Endothelial cell of umbilical vein (primary cell): Measurements from ENCODE around the gene CACNA1B. TPM values are rescaled to one million over a fixed set of nuclear protein-coding genes. Genes with fewer than 3 reads are reported as not detected.

Experiments used
- BruUV-seq: library from RNA; stranded (reverse); fragments of 400-500 nt; replicated peaks from 2 replicates; lab custom pipeline; 2021; lab: Mats Ljungman, UMichigan
- CTCF ChIA-PET: fragments of 300-600, 350-600 bp; sonication (Branson Sonifier 250); formaldehyde crosslinking; loops from one replicate; lab custom pipeline; 2021; ENCODE audit warnings: antibody characterized with exemption, inconsistent platforms; lab: Charles Lee
- POLR2A ChIA-PET: fragments of 300-600, 350-600 bp; sonication (Branson Sonifier 250); formaldehyde crosslinking; loops from one replicate; lab custom pipeline; 2021; ENCODE audit warnings: antibody characterized with exemption, inconsistent platforms; lab: Charles Lee
- DNase-seq: peaks from one replicate; pipeline ENCODE4 v3.0.0-alpha.2; 2011; ENCODE audit warnings: low read depth, low spot score
- FAIRE-seq: peaks from 2 replicates; lab custom pipeline; 2011; peaks lifted over from hg19 to GRCh38; lab: Jason Lieb, UNC
- H2AFZ ChIP-seq: 2 replicates; pipeline ENCODE4 v1.6.0; 2012; ENCODE audit warnings: low read depth, low read length, control low read depth, inconsistent platforms
- H3K27ac ChIP-seq: 2 replicates; pipeline ENCODE4 v1.5.1; 2011; ENCODE audit warnings: low read depth, mild to moderate bottlenecking, control low read depth, low read length, moderate library complexity; ENCODE audit not compliant: insufficient read depth
- H3K27me3 ChIP-seq, 2 experiments: 2 replicates each; pipeline versions ENCODE4 v1.6.0 to v1.6.1; 2011; ENCODE audit warnings: low read length in 2 of 2, mixed read lengths in 1 of 2; ENCODE audit not compliant: control insufficient read depth in 2 of 2, insufficient read depth in 2 of 2
- H3K36me3 ChIP-seq, 2 experiments: 2 replicates in 1 of 2; 3 replicates in 1 of 2; pipeline ENCODE4 v1.5.1; 2011; ENCODE audit warnings: low read length in 2 of 2, mild to moderate bottlenecking in 1 of 2, moderate library complexity in 1 of 2; ENCODE audit not compliant: control insufficient read depth in 2 of 2, insufficient read depth in 2 of 2; ENCODE audit errors: extremely low read depth in 1 of 2
- H3K4me1 ChIP-seq: 3 replicates; pipeline ENCODE4 v1.5.1; 2011; ENCODE audit warnings: mild to moderate bottlenecking, low read length; ENCODE audit not compliant: control insufficient read depth, insufficient read depth; ENCODE audit errors: extremely low read depth
- H3K4me2 ChIP-seq: 2 replicates; pipeline ENCODE4 v1.6.1; 2011; ENCODE audit warnings: low read length, control low read depth, mixed read lengths; ENCODE audit not compliant: insufficient read depth
- H3K4me3 ChIP-seq, 3 experiments: fragments of 200-600 bp in 1 of 3; sonication (generic), shearing (Covaris generic) in 1 of 3; replicated peaks in 1 of 3; 2 replicates each; pipeline ENCODE4 v1.5.1; 2011 to 2016; ENCODE audit warnings: control low read depth in 3 of 3, low read length in 3 of 3, mild to moderate bottlenecking in 2 of 3, inconsistent platforms in 1 of 3, low read depth in 1 of 3, moderate library complexity in 1 of 3; ENCODE audit not compliant: insufficient read depth in 1 of 3
- H3K79me2 ChIP-seq: 2 replicates; pipeline ENCODE4 v1.6.0; 2012; ENCODE audit warnings: low read length, inconsistent platforms; ENCODE audit not compliant: control insufficient read depth, insufficient read depth
- H3K9ac ChIP-seq: replicated peaks from 2 replicates; pipeline ENCODE3; 2011; ENCODE audit warnings: low read length, control low read depth; ENCODE audit not compliant: insufficient read depth; ENCODE audit errors: extremely low read depth
- H3K9me1 ChIP-seq: replicated peaks from 3 replicates; pipeline ENCODE4 v1.6.0; 2011; ENCODE audit warnings: mild to moderate bottlenecking, low read length; ENCODE audit not compliant: control insufficient read depth, insufficient read depth; ENCODE audit errors: extremely low read depth
- H3K9me3 ChIP-seq: replicated peaks from 2 replicates; pipeline ENCODE4 v1.5.1; 2012; ENCODE audit warnings: low read length, inconsistent platforms; ENCODE audit not compliant: control insufficient read depth, insufficient read depth
- H4K20me1 ChIP-seq: replicated peaks from 2 replicates; pipeline ENCODE3; 2011; ENCODE audit warnings: mild to moderate bottlenecking, low read length; ENCODE audit not compliant: control insufficient read depth, insufficient read depth; ENCODE audit errors: extremely low read depth
- EZH2 ChIP-seq: IDR thresholded peaks from 2 replicates; pipeline ENCODE4 v1.6.1; 2012; ENCODE audit warnings: borderline replicate concordance, low read depth, mild to moderate bottlenecking, moderate library complexity, low read length, inconsistent platforms; ENCODE audit not compliant: severe bottlenecking
- FOS ChIP-seq: IDR thresholded peaks from 2 replicates; pipeline ENCODE4 v1.6.1; 2011; ENCODE audit warnings: mild to moderate bottlenecking, low read length, moderate library complexity, borderline replicate concordance; ENCODE audit not compliant: insufficient read depth
- GATA2 ChIP-seq: IDR thresholded peaks from 2 replicates; pipeline ENCODE4 v1.7.0; 2011; ENCODE audit warnings: low read depth, mild to moderate bottlenecking, moderate library complexity, mixed read lengths, low read length; ENCODE audit not compliant: insufficient read length, insufficient read depth
- JUN ChIP-seq: IDR thresholded peaks from 2 replicates; pipeline ENCODE4 v1.6.1; 2011; ENCODE audit warnings: borderline replicate concordance, low read depth; ENCODE audit not compliant: insufficient read length, insufficient read depth
- MYC ChIP-seq: IDR thresholded peaks from one replicate; pipeline ENCODE4 v1.6.1; 2011; ENCODE audit warnings: mild to moderate bottlenecking, low read depth, low read length
- POLR2A ChIP-seq: IDR thresholded peaks from 2 replicates; pipeline ENCODE4 v1.6.1; 2012; ENCODE audit warnings: low read depth, mild to moderate bottlenecking, control low read depth, low read length
- POLR2AphosphoS5 ChIP-seq: IDR thresholded peaks from 2 replicates; pipeline ENCODE4 v1.6.1; 2012; ENCODE audit warnings: low read depth, mild to moderate bottlenecking, control low read depth, low read length, moderate library complexity; ENCODE audit not compliant: insufficient read depth
- dilution Hi-C: fragments of 300-500 bp; cut with MboI; formaldehyde crosslinking; loops from one replicate; pipeline ENCODE4 v1.15.0; 2019; ENCODE audit warnings: low sequenced_read_pairs; ENCODE audit not compliant: extremely low pct_ligation_motif_present
- intact Hi-C: fragments of 100-400 bp; cut with micrococcal nuclease; formaldehyde crosslinking; loops from one replicate; pipeline ENCODE4 v1.10.0; 2022
- polyA plus RNA-seq, 4 experiments: library from polyadenylated mRNA; depleted of rRNA in 3 of 4; stranded (reverse) in 3 of 4; unstranded in 1 of 4; fragments of >200 nt; gene quantifications; 2 replicates each; pipeline versions ENCODE4 v1.2.1 to v1.2.3, GENCODE V29; 2011 to 2012; ENCODE audit warnings: missing spikeins in 1 of 4
- total RNA-seq: library from RNA; stranded (reverse); gene quantifications from 2 replicates; pipeline ENCODE4 v1.2.3, GENCODE V29; 2021
- TF ChIP-seq, protein P1 (sequence below): IDR thresholded peaks from 2 replicates; pipeline ENCODE4 v1.6.1; 2011; ENCODE audit not compliant: insufficient read depth, insufficient read length
- TF ChIP-seq, protein P2 (sequence below), 2 donors: IDR thresholded peaks; 1 replicate in 1 of 2; 2 replicates in 1 of 2; pipeline ENCODE4 v1.5.1; 2011; ENCODE audit warnings: low read length in 2 of 2, mild to moderate bottlenecking in 2 of 2, moderate library complexity in 2 of 2, control low read depth in 1 of 2, inconsistent platforms in 1 of 2, low read depth in 1 of 2; ENCODE audit not compliant: insufficient read depth in 1 of 2; ENCODE audit errors: extremely low read depth in 1 of 2

Gene CACNA1B
- total and polyA plus RNA-seq, 2 donors (not counting 3 experiments of a cell fraction or from before 2014, with no cell fraction given), result 0.11 to 0.41 TPM

DNA sequence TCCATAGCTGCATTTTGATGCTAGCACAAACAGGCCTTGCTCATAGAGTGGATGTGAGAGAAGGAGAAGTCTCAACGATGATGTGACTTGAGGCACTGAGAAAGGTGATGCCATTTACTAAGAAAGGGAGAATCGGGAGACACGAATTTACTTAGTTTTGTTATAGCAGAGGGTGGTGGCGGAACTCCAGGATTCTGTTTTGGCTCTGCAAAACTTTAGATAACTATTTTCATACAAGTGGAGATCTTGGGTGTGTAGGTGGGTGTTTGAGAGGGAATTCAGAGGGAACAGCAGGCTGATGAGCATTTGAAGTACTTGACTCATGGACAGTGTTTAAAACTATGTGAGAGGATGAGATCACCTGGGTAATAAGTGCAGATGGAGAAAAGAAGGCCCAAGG, 43.2 kb downstream of the CACNA1B start:
- H3K36me3 ChIP-seq, result no peaks in the 10 kb centered on the region
- H3K27ac ChIP-seq, result no peak overlapping the region
- dilution Hi-C loops (no loop called here), intact Hi-C loops (no loop called here)
- H3K9me3 ChIP-seq, result no peaks in the 10 kb centered on the region
- H3K9ac ChIP-seq, result no peak overlapping the region
- H3K4me3 ChIP-seq, result no peak overlapping the region
- no TSS peak for BruUV-seq
- no peaks in the 10 kb centered on the region for H3K9me1 ChIP-seq
- FAIRE-seq (no peak), DNase-seq (no peak)
- ChIA-PET CTCF (no interaction called here), POLR2A (no interaction called here)
- H4K20me1 ChIP-seq, result no peaks in the 10 kb centered on the region
- no peaks in the 10 kb centered on the region for H3K4me1 ChIP-seq
- H3K79me2 ChIP-seq, result no peaks in the 10 kb centered on the region
- no peak overlapping the region for H3K4me2 ChIP-seq
- H2AFZ ChIP-seq, result no peak overlapping the region
- no peak for TF ChIP-seq GATA2
- TF ChIP-seq POLR2AphosphoS5, result no peak
- no peak for TF ChIP-seq EZH2
- TF ChIP-seq FOS, result no peak
- no peak for TF ChIP-seq POLR2A
- TF ChIP-seq MYC, result no peak
- TF ChIP-seq, protein P1, sequence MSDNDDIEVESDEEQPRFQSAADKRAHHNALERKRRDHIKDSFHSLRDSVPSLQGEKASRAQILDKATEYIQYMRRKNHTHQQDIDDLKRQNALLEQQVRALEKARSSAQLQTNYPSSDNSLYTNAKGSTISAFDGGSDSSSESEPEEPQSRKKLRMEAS, result no peak
- no peak for TF ChIP-seq JUN
- TF ChIP-seq, protein P2, sequence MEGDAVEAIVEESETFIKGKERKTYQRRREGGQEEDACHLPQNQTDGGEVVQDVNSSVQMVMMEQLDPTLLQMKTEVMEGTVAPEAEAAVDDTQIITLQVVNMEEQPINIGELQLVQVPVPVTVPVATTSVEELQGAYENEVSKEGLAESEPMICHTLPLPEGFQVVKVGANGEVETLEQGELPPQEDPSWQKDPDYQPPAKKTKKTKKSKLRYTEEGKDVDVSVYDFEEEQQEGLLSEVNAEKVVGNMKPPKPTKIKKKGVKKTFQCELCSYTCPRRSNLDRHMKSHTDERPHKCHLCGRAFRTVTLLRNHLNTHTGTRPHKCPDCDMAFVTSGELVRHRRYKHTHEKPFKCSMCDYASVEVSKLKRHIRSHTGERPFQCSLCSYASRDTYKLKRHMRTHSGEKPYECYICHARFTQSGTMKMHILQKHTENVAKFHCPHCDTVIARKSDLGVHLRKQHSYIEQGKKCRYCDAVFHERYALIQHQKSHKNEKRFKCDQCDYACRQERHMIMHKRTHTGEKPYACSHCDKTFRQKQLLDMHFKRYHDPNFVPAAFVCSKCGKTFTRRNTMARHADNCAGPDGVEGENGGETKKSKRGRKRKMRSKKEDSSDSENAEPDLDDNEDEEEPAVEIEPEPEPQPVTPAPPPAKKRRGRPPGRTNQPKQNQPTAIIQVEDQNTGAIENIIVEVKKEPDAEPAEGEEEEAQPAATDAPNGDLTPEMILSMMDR (IDR thresholded peaks at IDR 0.05; ENCODE audit: extremely low read depth in 1 of 2, insufficient read depth in 1 of 2, low read depth in 1 of 2, low read length in 2 of 2), result no peak
- no peaks in the 10 kb centered on the region for H3K27me3 ChIP-seq
